GM12878 (cell line): Measurements from ENCODE around the gene FANCI.

Source experiments
- KLF5 ChIP-seq: fragments of 450-650 bp; IDR thresholded peaks from 2 replicates; pipeline ENCODE4 v1.6.1; 2014; ENCODE audit warnings: mild to moderate bottlenecking; ENCODE audit not compliant: partially characterized antibody
- ZNF274 ChIP-seq: IDR thresholded peaks from one replicate; pipeline ENCODE4 v1.8.0; 2011; ENCODE audit not compliant: insufficient read length, insufficient read depth

DNA sequence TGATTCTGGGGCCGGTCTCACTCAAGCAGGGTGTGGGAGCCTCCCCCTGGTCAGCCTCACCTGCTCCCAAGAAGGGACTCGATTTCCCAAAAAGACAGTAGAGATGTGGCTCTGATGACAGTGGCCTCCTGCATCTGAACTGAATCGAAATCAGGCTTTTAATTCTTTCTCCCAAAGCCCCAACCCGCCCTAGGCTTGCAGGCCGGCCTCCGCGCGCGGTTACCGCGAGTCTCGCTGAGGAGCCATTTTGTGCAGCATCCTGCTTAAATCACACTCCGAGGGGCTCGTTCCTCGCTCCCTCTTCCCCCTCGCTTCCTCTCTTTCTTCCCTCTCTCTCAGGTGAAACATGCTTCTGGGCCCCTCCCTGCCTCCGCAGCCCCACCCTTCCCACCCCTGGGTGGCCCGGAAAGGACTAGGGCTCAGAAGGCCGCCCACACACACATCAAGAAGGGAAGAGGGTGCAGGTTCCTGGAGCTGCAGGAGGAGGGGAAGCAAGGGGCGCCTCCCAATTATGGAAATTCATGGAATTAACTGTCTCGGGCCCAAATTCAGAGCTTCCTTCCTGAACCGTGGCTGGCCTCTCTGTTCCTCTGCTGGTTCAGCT, 121.8 kb downstream of the FANCI start:
- TF ChIP-seq KLF5 (no peak), ZNF274 (no peak)
